ENCODE data around the gene COLEC12. TPM values are rescaled to one million over a fixed set of nuclear protein-coding genes. Genes with fewer than 3 reads are reported as not detected.

COLEC12 gene
- total and polyA plus RNA-seq, 10 of the 15 experiments (the other 5 are each of a cell fraction or from before 2014, with no cell fraction given): 0.04 to 0.05 TPM; not detected in 8

- TF ChIP-seq ZNF274 (IDR thresholded peaks at IDR 0.05; ENCODE audit: insufficient read depth, insufficient read length) (no peak), NBN (IDR thresholded peaks at IDR 0.05) (no peak)
These were observed 24.2 kb downstream of the COLEC12 start (continued) for GRCh38 chr18:476251-476664.

- in situ Hi-C loops (cut with MboI): no loop called here
- WGBS (ENCODE audit: insufficient coverage, insufficient replicate concordance, low lambda C conversion rate, missing lambda C conversion rate): 24% methylated on average over 12 of the region's 12 CpGs
- no peaks in the 10 kb centered on the region for H3K79me2 ChIP-seq (ENCODE audit: control insufficient read depth, insufficient read depth, low read length)
- no peaks in the 10 kb centered on the region for H3K9me3 ChIP-seq (replicated peaks; ENCODE audit: control insufficient read depth, insufficient read depth, low read length)
- no peak overlapping the region for H2AFZ ChIP-seq (ENCODE audit: control insufficient read depth, low read depth, low read length)
- no peak for TF ChIP-seq ZNF217 (IDR thresholded peaks at IDR 0.05)
- TF ChIP-seq SPI1 (IDR thresholded peaks at IDR 0.05; ENCODE audit: borderline replicate concordance, insufficient read depth, low read depth, low read length): no peak
- no peak for TF ChIP-seq SUPT20H (IDR thresholded peaks at IDR 0.05; ENCODE audit: borderline replicate concordance, control insufficient read depth, low read depth, low read length)
- TF ChIP-seq YY1 (IDR thresholded peaks at IDR 0.05; ENCODE audit: low read depth, low read length): no peak
- no peak for TF ChIP-seq CEBPB (IDR thresholded peaks at IDR 0.05; ENCODE audit: borderline replicate concordance in 1 of 2, low read depth in 2 of 2, low read length in 2 of 2)
- TF ChIP-seq GABPA (IDR thresholded peaks at IDR 0.05; ENCODE audit: low read depth): no peak
- TF ChIP-seq RAD51 (IDR thresholded peaks at IDR 0.05): no peak
- no peak for TF ChIP-seq SMC3 (IDR thresholded peaks at IDR 0.05; ENCODE audit: borderline replicate concordance, low read length)
- TF ChIP-seq NR2C1 (IDR thresholded peaks at IDR 0.05): no peak
- TF ChIP-seq SIX5 (IDR thresholded peaks at IDR 0.05; ENCODE audit: low read depth, low read length, severe bottlenecking): no peak
- TF ChIP-seq NR2F1 (conservative IDR thresholded peaks at IDR 0.05): no peak
- TF ChIP-seq BCLAF1 (IDR thresholded peaks at IDR 0.05): no peak
- no peaks in the 10 kb centered on the region for H3K36me3 ChIP-seq (ENCODE audit: control insufficient read depth in 2 of 2, insufficient read depth in 2 of 2, low read length in 1 of 2)
- no peaks in the 10 kb centered on the region for H4K20me1 ChIP-seq (ENCODE audit: control insufficient read depth, insufficient read depth)
- CTCF ChIA-PET: interaction anchor here (0.6 to 2.1 kb wide), 4 partner anchors 9 to 377 kb away, joined by 3 to 5 read pairs (median 4); no protein-coding TSS in a partner anchor
- H3K4me1 ChIP-seq (ENCODE audit: control insufficient read depth, insufficient read depth, low read length): no peaks in the 10 kb centered on the region
- SMC1A ChIA-PET (ENCODE audit: uncharacterized antibody, unreplicated experiment): no interaction called here
- DNase-seq (ENCODE audit: low read depth, low spot score) (no peak), ATAC-seq (no peak), FAIRE-seq (no peak)
- POLR2A ChIA-PET: no interaction called here
- H3K27me3 ChIP-seq (replicated peaks in 1 of 2; ENCODE audit: control insufficient read depth in 2 of 2, insufficient read depth in 2 of 2, low read length in 1 of 2): no peaks in the 10 kb centered on the region
- no peak overlapping the region for H3K27ac ChIP-seq (ENCODE audit: control insufficient read depth, insufficient read depth)
- no peak overlapping the region for H3K9ac ChIP-seq (ENCODE audit: control insufficient read depth, insufficient read depth, low read length)
- intact Hi-C loops (cut with micrococcal nuclease; ENCODE audit: unreplicated experiment): no loop called here
- H3K4me2 ChIP-seq (ENCODE audit: control insufficient read depth, insufficient read depth): no peak overlapping the region
- BruUV-seq (replicated peaks): no TSS peak
- RAD21 ChIA-PET (ENCODE audit: unreplicated experiment): interaction anchor here (1.0 kb wide), 1 partner anchor 49 kb away, joined by 3 read pairs; no protein-coding TSS in a partner anchor
- H3K4me3 ChIP-seq: no peak overlapping the region
These were observed 25.1 kb downstream of the COLEC12 start for GRCh38 chr18:475202-476031.

Data from GM12878 (cell line).